K562 (cell line): ENCODE results near the gene KNDC1. TPM values are rescaled to one million over a fixed set of nuclear protein-coding genes. Genes with fewer than 3 reads are reported as not detected.

Experiments
- ATAC-seq: fragments of 200-7000 bp; cut with Tn5 transposase; 3 replicates; pipeline ENCODE4 v1.9.1; 2020; ENCODE audit warnings: moderate library complexity
- BruUV-seq: library from RNA; stranded (reverse); fragments of 400-500 nt; replicated peaks from 2 replicates; lab custom pipeline; 2021; lab: Mats Ljungman, UMichigan
- CTCF ChIA-PET: fragments of 300-600 bp; formaldehyde crosslinking; extraction: SDS; loops from one replicate; lab custom pipeline; 2021; ENCODE audit warnings: low intra/inter-chr PET ratio; lab: Yijun Ruan, JAX
- POLR2A ChIA-PET: fragments of 300-600, 350-650 bp; sonication (Branson Sonifier 250); formaldehyde crosslinking; extraction: SDS; loops from one replicate; lab custom pipeline; 2021; ENCODE audit warnings: antibody characterized with exemption, inconsistent platforms; lab: Yijun Ruan, JAX
- DNase-seq, 4 experiments: peaks; one replicate each; pipeline versions ENCODE4 v3.0.0 to v3.0.0-alpha.2; 2011 to 2018; ENCODE audit warnings: low spot score in 3 of 4, mixed read lengths in 3 of 4; ENCODE audit errors: extremely low read depth in 1 of 4
- FAIRE-seq: peaks from 2 replicates; lab custom pipeline; 2011; peaks lifted over from hg19 to GRCh38; lab: Jason Lieb, UNC
- H2AFZ ChIP-seq: 2 replicates; pipeline ENCODE4 v1.6.0; 2011; ENCODE audit warnings: low read depth, low read length, control low read depth, inconsistent platforms
- H3K27ac ChIP-seq: fragments of 200-600 bp; 3 replicates; pipeline ENCODE4 v1.8.0; 2011; ENCODE audit warnings: low read depth, mild to moderate bottlenecking, control low read depth, inconsistent platforms, low read length, moderate library complexity, mixed read lengths; ENCODE audit errors: extremely low read depth
- H3K27me3 ChIP-seq, 2 experiments: fragments of 300-600 bp in 1 of 2; 2 replicates in 1 of 2; 3 replicates in 1 of 2; pipeline versions ENCODE4 v1.6.0 to v1.8.0; 2011; ENCODE audit warnings: inconsistent platforms in 2 of 2, low read length in 2 of 2, mild to moderate bottlenecking in 1 of 2, mixed read lengths in 1 of 2, moderate library complexity in 1 of 2; ENCODE audit not compliant: control insufficient read depth in 2 of 2, insufficient read depth in 2 of 2
- H3K36me3 ChIP-seq: fragments of 300-600 bp; 3 replicates; pipeline ENCODE4 v1.8.0; 2011; ENCODE audit warnings: mild to moderate bottlenecking, low read length, inconsistent platforms; ENCODE audit not compliant: control insufficient read depth, insufficient read depth
- H3K4me1 ChIP-seq, 2 experiments: fragments of 200-600 bp in 1 of 2; replicated peaks in 1 of 2; 2 replicates in 1 of 2; 3 replicates in 1 of 2; pipeline versions ENCODE4 v1.5.1 to v1.8.0; 2011; ENCODE audit warnings: inconsistent platforms in 2 of 2, low read length in 2 of 2, mild to moderate bottlenecking in 1 of 2, mixed read lengths in 1 of 2, moderate library complexity in 1 of 2; ENCODE audit not compliant: control insufficient read depth in 2 of 2, insufficient read depth in 2 of 2
- H3K4me2 ChIP-seq: 2 replicates; pipeline ENCODE4 v1.6.1; 2011; ENCODE audit warnings: low read length, control low read depth, inconsistent platforms, mixed read lengths; ENCODE audit not compliant: insufficient read depth
- H3K4me3 ChIP-seq: fragments of 200-600 bp; sonication (generic), shearing (Covaris generic); 2 replicates; pipeline ENCODE4 v1.5.1; 2016; ENCODE audit warnings: control low read depth, inconsistent platforms
- H3K79me2 ChIP-seq: fragments of 200-600 bp; 3 replicates; pipeline ENCODE4 v1.8.0; 2011; ENCODE audit warnings: low read length, inconsistent platforms; ENCODE audit not compliant: control insufficient read depth, insufficient read depth
- H3K9ac ChIP-seq, 2 experiments: 2 replicates each; pipeline versions ENCODE4 v1.6.0 to v1.6.1; 2011; ENCODE audit warnings: low read depth in 2 of 2, low read length in 2 of 2, control low read depth in 1 of 2, inconsistent platforms in 1 of 2, mild to moderate bottlenecking in 1 of 2, mixed read lengths in 1 of 2; ENCODE audit not compliant: insufficient read depth in 1 of 2
- H3K9me1 ChIP-seq: one replicate; pipeline ENCODE4 v1.6.0; 2011; ENCODE audit warnings: inconsistent platforms, mild to moderate bottlenecking, low read length, moderate library complexity; ENCODE audit not compliant: control insufficient read depth, insufficient read depth
- H3K9me3 ChIP-seq: replicated peaks from 2 replicates; pipeline ENCODE4 v1.5.1; 2011; ENCODE audit warnings: low read depth, low read length, inconsistent platforms; ENCODE audit not compliant: control insufficient read depth, insufficient read depth
- H4K20me1 ChIP-seq: replicated peaks from 2 replicates; pipeline ENCODE4 v1.6.1; 2011; ENCODE audit warnings: low read length, inconsistent platforms, mixed read lengths; ENCODE audit not compliant: control insufficient read depth, insufficient read depth
- CEBPG ChIP-seq, 3 experiments: fragments of 200-800 bp in 1 of 3; sonication (Bioruptor generic) in 1 of 3; sonication (generic) in 1 of 3; formaldehyde crosslinking in 1 of 3; IDR thresholded peaks in 2 of 3; conservative IDR thresholded peaks in 1 of 3; 2 replicates each; pipeline versions ENCODE4 v1.6.1 to v1.8.0; 2016 to 2022; ENCODE audit warnings: missing compliant biosample characterization in 2 of 3, missing genetic modification characterization in 2 of 3, mild to moderate bottlenecking in 1 of 3, missing genetic modification reagents in 1 of 3
- GABPA ChIP-seq: fragments of 200-800 bp; sonication (Bioruptor generic); conservative IDR thresholded peaks from 2 replicates; pipeline ENCODE4 v1.6.1; 2016; ENCODE audit warnings: low read depth, missing genetic modification characterization, missing compliant biosample characterization
- IRF2 ChIP-seq: sonication (generic); formaldehyde crosslinking; IDR thresholded peaks from 2 replicates; pipeline ENCODE4 v1.8.1; 2022; ENCODE audit warnings: mild to moderate bottlenecking, missing genetic modification reagents
- KLF6 ChIP-seq: fragments of 250-450 bp; sonication (Bioruptor Pico); IDR thresholded peaks from 2 replicates; pipeline ENCODE4 v1.4.0; 2020; ENCODE audit warnings: mild to moderate bottlenecking, moderate library complexity, borderline replicate concordance
- MIER1 ChIP-seq: fragments of 450-650 bp; IDR thresholded peaks from 2 replicates; pipeline ENCODE4 v1.6.1; 2016; ENCODE audit warnings: antibody characterized with exemption, mild to moderate bottlenecking, low read depth
- TAF9B ChIP-seq: fragments of 450-650 bp; IDR thresholded peaks from 2 replicates; pipeline ENCODE4 v1.6.1; 2018; ENCODE audit warnings: mild to moderate bottlenecking; ENCODE audit not compliant: partially characterized antibody
- TCF7 ChIP-seq: sonication (generic); IDR thresholded peaks from 2 replicates; pipeline ENCODE4 v1.6.1; 2016; ENCODE audit warnings: antibody characterized with exemption, borderline replicate concordance
- THRAP3 ChIP-seq: fragments of 450-650 bp; IDR thresholded peaks from 2 replicates; pipeline ENCODE4 v1.6.1; 2016; ENCODE audit warnings: mild to moderate bottlenecking, inconsistent platforms, borderline replicate concordance
- WHSC1 ChIP-seq: IDR thresholded peaks from one replicate; pipeline ENCODE4 v1.6.1; 2012; ENCODE audit warnings: low read length, control low read depth, inconsistent platforms
- ZBTB8A ChIP-seq: fragments of 450-650 bp; IDR thresholded peaks from 2 replicates; pipeline ENCODE4 v1.6.1; 2018; ENCODE audit warnings: mild to moderate bottlenecking, moderate library complexity; ENCODE audit not compliant: partially characterized antibody
- WGBS: fragments of 100-300 bp; shearing (Covaris generic); methylation state at CpG from one replicate; pipeline ENCODE4 v1.1.6; 2016; ENCODE audit warnings: low coverage, mixed read lengths; ENCODE audit not compliant: insufficient coverage; ENCODE audit errors: missing lambda C conversion rate; 5-methylcytosine and 5-hydroxymethylcytosine counted together
- in situ Hi-C: fragments of 300-500 bp; cut with MboI; formaldehyde crosslinking; loops from 4 replicates; pipeline ENCODE4 v1.15.0; 2018; ENCODE audit warnings: inconsistent platforms, mixed read lengths
- intact Hi-C: fragments of 100-400 bp; cut with micrococcal nuclease; formaldehyde crosslinking; loops from 2 replicates; pipeline ENCODE4 v1.14.2; 2022
- polyA plus RNA-seq, 8 experiments: library from polyadenylated mRNA; depleted of rRNA in 4 of 8; stranded (reverse) in 5 of 8; unstranded in 3 of 8; fragments of >200 nt; fragmentation: Nextera tagmentation in 2 of 8; fragmentation: Illumina TruSeq in 1 of 8; extraction: Ambion mirVana in 2 of 8; extraction: Trizol in 1 of 8; gene quantifications; 2 replicates each; pipeline versions ENCODE4 v1.2.1 to v1.2.3, GENCODE V29; 2011 to 2014; ENCODE audit warnings: inconsistent platforms in 1 of 8, missing spikeins in 1 of 8
- total RNA-seq, 7 experiments: library from RNA; depleted of rRNA in 6 of 7; stranded (reverse); fragments of >200 nt in 6 of 7; fragmentation: Illumina TruSeq in 2 of 7; extraction: Trizol in 2 of 7; gene quantifications; 2 replicates each; pipeline versions ENCODE4 v1.2.1 to v1.2.3, GENCODE V29; 2011 to 2021; ENCODE audit warnings: low replicate concordance in 1 of 7
- TF ChIP-seq, protein P1 (sequence below): fragments of 250-450 bp; sonication (Bioruptor Pico); IDR thresholded peaks from 2 replicates; pipeline ENCODE4 v1.5.0; 2020; ENCODE audit warnings: mild to moderate bottlenecking, borderline replicate concordance
- TF ChIP-seq, protein P2 (sequence below), 3 experiments: IDR thresholded peaks in 2 of 3; conservative IDR thresholded peaks in 1 of 3; 2 replicates each; pipeline ENCODE4 v1.5.1; 2011 to 2012; ENCODE audit warnings: low read length in 3 of 3, mild to moderate bottlenecking in 3 of 3, control low read depth in 2 of 3, improper control_type of control experiment in 1 of 3, inconsistent platforms in 1 of 3, low read depth in 1 of 3, mixed read lengths in 1 of 3, moderate library complexity in 1 of 3; ENCODE audit not compliant: insufficient read depth in 2 of 3

The KNDC1 gene
- total and polyA plus RNA-seq, 9 of the 15 experiments (the other 6 are each of a cell fraction or from before 2014, with no cell fraction given): 0.07 to 0.26 (median 0.11) TPM; not detected in 6

DNA sequence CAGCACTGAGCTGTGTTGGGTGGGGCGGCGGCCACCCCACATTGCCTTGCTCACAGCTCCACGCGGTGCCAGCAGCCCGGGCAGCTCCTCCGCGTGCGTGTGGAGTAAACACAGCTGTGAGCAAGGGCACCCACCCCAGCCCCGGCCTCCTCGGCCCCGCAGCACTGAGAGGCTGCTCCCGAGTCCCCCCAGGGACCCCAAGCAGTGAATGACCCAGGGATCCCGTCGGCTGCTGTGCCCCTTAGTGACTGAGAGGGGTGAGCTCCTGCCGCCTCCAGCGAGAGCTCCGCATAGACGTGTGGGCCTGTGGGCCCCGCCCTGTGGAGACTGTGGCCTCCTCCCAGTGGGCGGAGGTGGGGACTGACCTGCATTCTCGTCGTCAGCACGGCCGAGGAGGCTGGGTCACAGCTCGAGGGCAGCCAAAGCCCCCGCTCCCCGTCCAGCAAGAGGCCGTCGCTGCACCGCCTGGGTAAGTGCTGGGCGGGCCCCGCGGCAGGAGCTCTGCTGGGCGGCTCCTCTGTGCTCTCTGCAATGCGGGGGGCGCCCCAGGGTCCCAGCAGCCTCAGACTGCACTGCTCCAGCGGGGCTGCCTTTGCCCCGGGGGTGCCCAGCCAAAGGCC, 40.1 kb downstream of the KNDC1 start (continued):
- TF ChIP-seq MIER1 (no peak), TAF9B (no peak), THRAP3 (no peak), IRF2 (CRISPR knock-in tag) (no peak), KLF6 (CRISPR knock-in tag) (no peak), GABPA (tag) (no peak)
- TF ChIP-seq, protein P1, sequence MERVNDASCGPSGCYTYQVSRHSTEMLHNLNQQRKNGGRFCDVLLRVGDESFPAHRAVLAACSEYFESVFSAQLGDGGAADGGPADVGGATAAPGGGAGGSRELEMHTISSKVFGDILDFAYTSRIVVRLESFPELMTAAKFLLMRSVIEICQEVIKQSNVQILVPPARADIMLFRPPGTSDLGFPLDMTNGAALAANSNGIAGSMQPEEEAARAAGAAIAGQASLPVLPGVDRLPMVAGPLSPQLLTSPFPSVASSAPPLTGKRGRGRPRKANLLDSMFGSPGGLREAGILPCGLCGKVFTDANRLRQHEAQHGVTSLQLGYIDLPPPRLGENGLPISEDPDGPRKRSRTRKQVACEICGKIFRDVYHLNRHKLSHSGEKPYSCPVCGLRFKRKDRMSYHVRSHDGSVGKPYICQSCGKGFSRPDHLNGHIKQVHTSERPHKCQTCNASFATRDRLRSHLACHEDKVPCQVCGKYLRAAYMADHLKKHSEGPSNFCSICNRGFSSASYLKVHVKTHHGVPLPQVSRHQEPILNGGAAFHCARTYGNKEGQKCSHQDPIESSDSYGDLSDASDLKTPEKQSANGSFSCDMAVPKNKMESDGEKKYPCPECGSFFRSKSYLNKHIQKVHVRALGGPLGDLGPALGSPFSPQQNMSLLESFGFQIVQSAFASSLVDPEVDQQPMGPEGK (CRISPR knock-in tag): no peak

DNA sequence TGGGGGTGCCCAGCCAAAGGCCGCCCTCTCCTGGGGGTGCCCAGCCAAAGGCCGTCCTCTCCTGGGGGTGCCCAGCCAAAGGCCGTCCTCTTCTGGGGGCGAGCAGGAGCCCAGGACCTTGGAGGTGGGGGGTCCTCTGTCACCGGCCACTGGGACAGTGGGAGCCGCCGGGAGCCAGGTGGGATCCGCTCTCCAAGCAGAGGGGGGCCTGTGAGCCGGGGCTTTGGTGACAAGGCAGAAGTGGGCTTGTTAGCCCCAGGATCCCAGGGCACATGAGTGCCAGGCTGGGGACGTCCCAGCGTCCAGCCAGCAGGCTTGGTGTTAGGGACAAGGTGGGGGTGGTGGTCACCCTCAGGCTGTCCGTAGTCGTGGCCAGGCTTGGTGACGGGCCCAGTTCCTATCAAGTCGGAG, 40.6 kb downstream of the KNDC1 start:
- H3K4me1 ChIP-seq: peaks cover 0 to 85% of the 10 kb centered on the region in 2 experiments; a peak in 2 of 5 replicates
- H3K9me1 ChIP-seq: no peaks in the 10 kb centered on the region
- H3K27ac ChIP-seq: no peak overlapping the region
- no peak for ATAC-seq
- peaks cover 16 to 76% of the 10 kb centered on the region in 2 experiments; a peak in 4 of 5 replicates for H3K27me3 ChIP-seq
- POLR2A ChIA-PET: interaction anchor here (1.2 kb wide), 1 partner anchor 16 kb away, joined by 4 read pairs; no protein-coding TSS in a partner anchor
- TF ChIP-seq CEBPG (CRISPR knock-in tag; IDR thresholded peaks at IDR 0.05) (no peak), CEBPG (tag; conservative IDR thresholded peaks at IDR 0.05 in 1 of 2, IDR thresholded peaks at IDR 0.05 in 1 of 2) (no peak), TCF7 (no peak), ZBTB8A (no peak), THRAP3 (no peak), WHSC1 (no peak)
- TF ChIP-seq, protein P2, sequence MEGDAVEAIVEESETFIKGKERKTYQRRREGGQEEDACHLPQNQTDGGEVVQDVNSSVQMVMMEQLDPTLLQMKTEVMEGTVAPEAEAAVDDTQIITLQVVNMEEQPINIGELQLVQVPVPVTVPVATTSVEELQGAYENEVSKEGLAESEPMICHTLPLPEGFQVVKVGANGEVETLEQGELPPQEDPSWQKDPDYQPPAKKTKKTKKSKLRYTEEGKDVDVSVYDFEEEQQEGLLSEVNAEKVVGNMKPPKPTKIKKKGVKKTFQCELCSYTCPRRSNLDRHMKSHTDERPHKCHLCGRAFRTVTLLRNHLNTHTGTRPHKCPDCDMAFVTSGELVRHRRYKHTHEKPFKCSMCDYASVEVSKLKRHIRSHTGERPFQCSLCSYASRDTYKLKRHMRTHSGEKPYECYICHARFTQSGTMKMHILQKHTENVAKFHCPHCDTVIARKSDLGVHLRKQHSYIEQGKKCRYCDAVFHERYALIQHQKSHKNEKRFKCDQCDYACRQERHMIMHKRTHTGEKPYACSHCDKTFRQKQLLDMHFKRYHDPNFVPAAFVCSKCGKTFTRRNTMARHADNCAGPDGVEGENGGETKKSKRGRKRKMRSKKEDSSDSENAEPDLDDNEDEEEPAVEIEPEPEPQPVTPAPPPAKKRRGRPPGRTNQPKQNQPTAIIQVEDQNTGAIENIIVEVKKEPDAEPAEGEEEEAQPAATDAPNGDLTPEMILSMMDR (IDR thresholded peaks at IDR 0.05 in 2 of 3, conservative IDR thresholded peaks at IDR 0.05 in 1 of 3; ENCODE audit: insufficient read depth in 2 of 3, low read depth in 1 of 3, low read length in 3 of 3): no peak
- no peak for DNase-seq
- H3K36me3 ChIP-seq: no peaks in the 10 kb centered on the region
- intact Hi-C loops (no loop called here), in situ Hi-C loops (no loop called here)
- H3K4me3 ChIP-seq: no peak overlapping the region
- H3K4me2 ChIP-seq: no peak overlapping the region
- no peaks in the 10 kb centered on the region for H4K20me1 ChIP-seq
- H3K9ac ChIP-seq: no peak overlapping the region
- FAIRE-seq: no peak
- 23% methylated on average over 5 of the region's 15 CpGs for WGBS
- H2AFZ ChIP-seq: no peak overlapping the region
- CTCF ChIA-PET: interaction anchor here (0.8 kb wide), 1 partner anchor 24 kb away, joined by 4 read pairs; no protein-coding TSS in a partner anchor
- H3K9me3 ChIP-seq: no peaks in the 10 kb centered on the region
- no TSS peak for BruUV-seq
- H3K79me2 ChIP-seq: no peaks in the 10 kb centered on the region
